HG02759 (cell line): ENCODE measurements around the gene CES2.

Experiments used
- ATAC-seq: cut with Tn5 transposase; IDR thresholded peaks from one replicate; pipeline ENCODE4 v1.9.1; 2021; ENCODE audit warnings: mild to moderate bottlenecking, moderate library complexity; ENCODE audit not compliant: unreplicated experiment

Gene CES2

GRCh38 chr16:66902648-66903543 lies 32.4 kb upstream of the CES2 start:
- ATAC-seq, result no peak

GRCh38 chr16:66903544-66904427 lies 31.5 kb upstream of the CES2 start:
- no peak for ATAC-seq

DNA sequence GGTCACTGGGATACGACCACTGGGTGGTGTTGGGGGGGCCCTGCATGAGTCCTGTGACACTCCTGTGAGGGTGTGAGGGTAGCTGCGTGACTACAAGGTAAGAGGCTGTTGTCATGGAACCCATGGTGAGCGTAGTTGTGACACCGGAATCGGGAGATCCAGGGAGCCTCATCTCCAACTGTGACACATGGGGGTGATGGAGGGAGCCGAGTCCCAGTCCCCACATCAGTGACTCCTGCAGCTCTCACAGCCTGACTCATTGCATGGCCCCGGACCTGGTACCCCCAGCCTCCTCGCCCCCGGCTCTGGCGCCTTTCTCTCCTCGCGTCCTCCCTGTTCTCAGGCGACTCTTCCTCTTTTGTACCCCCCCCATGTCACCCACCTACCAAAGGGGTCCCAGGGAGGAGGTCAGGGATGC lies 30.9 kb upstream of the CES2 start:
- no peak for ATAC-seq

GRCh38 chr16:66904846-66905632 lies 30.3 kb upstream of the CES2 start:
- ATAC-seq, result no peak

DNA sequence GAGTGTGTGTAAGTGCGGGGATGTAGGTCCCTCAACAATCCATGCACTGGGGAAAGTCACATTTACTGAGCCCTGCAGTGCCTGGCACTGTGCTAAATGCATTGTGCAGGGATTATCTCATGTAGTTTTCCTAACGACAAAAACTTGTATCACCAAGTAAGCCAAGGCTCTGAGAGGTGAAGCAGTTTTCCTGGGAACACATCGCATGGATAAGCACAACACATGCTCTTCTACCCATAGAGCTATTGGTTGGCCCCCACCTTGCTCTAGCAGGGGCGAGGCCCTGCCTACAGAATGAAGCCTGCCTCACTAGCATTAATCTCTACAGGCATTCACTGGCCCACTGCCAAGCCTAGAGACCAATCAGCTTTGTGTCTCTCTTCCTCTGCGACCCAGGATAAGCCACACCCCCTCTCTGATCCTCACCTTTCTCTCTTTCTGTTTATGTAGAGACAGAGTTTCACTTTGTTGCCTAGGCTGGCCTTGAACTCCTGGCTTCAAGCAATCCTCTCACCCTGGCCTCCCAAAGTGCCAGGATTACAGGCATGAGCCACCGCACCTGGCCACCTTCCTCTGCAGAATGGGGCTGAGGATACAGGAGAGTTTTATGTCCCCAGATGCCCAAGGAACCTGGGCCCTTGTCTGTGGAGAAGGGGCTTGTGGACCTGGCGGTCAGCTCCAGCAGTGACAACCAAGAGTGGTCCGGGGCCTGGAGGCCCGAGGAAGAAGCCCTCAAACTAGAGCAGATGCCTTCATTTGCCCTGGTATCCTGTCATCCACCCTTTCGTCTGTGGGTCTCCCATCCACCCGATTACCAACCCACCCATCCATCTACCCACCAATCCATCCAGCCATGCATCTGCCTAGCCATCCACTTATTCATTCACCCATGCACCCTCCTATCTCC lies 29.4 kb upstream of the CES2 start:
- ATAC-seq, result no peak

- ATAC-seq, result no peak
These were observed 28.1 kb upstream of the CES2 start for GRCh38 chr16:66906916-66907836.

DNA sequence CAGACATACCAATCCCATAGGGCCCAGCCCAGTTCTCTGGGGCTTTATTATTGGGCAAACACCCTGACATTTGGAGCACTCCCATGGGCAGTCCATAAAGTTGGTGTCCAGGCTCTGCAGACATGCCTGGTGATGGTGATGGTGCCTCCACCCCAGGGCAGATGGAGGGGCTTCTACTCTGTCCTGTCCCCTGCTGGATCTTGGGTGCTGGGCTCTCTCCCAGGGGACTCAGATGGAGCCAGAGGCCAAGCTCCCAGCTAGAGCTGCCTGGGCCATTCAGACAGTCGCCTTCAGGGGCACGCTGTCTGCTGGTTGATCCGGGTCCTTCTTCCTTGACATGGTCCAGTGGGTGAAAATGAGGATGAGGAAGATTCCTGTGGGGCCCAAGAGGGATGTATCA lies 27.2 kb upstream of the CES2 start:
- no peak for ATAC-seq

DNA sequence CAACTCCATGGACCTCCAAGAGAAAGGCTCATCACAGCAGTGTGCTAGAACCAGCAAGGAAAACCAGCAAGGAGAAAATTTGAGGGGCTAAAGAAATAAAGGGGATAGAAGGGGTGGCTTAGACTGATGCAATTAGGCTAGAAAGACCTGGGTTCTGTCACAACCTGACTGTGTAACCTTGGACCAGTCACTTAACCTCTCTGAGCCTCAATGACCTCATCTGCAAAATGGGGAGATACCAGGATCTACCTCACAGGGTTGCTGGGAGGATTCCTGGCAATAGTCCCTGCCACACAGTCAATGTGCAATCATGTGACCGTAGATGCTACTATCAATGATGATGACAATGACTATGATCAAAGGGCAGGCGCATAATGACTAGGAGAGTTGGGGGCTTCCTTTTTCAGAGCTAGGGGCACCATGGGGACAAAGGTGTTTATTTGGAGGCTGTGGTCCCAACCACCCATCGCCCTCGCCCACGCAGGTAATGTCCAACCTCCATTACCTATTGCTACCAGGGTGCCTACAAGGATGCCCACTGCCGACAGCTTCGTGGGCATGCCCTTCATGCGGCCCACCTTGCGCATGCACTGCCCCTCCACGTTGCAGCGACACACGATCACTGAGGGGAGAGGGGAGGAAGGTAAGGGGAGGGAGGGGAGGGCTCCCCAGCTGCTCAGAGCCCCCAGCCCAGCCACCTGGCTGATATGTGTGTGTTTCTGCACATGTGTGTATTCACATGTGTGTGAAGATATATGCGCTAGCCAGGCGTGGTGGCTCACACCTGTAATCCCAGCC lies 26.4 kb upstream of the CES2 start:
- ATAC-seq, result no peak

DNA sequence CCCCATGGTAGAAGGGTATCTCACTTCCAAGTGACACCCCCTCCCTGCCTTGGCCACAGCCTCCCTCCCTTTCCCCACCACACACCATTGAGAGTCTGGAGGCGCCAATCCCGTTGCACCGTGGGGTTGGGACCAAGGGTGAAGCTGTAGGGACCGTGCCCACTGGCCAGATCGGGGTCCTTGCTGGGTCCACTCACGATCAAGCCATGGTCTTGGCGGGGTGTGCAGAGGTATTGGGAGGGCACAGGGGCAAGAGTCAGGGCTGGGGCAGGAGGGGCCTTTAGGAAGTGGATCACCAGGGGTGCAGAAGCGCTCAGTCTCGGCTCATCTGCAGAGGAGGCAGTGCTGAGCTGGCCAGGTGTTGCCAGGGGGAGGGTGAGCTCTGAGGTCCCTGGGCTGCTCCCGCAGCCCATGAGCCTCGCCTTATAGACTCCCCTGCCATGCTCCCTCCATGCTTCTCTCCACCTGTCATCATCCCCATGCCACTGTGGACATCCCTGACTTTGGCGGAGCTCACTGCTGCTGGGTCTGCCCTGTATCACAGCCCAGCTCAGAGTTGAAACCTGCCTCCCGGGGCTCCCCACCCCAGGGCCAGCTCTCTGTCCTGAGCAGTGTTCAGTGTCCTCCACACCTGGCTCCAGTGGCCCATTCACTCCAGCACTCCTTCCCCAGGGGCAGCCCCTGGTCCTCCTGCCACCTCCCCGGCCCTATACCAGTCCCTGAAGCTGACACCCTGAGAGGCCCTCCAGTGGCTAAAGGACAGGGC lies 25.0 kb upstream of the CES2 start:
- no peak for ATAC-seq

DNA sequence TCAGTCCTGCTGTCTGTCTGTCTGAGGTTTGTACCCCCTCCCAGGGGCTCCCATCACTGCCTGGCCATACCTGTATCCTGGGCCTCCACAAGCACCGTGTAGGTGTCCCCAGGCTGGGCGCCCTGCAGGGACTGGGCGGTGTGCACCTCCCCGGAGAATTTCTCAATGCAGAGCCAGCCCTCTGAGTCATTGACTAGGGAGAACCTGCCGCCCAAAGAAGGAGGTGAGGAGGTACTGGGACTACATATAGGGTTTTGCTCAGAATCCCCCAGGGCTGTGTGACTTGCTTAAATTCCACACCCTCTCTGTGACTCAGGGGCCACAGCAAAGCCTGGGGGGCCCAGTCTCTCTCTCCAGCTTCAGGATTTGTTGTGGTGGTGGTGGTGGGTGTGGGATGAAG lies 24.2 kb upstream of the CES2 start:
- ATAC-seq, result no peak

DNA sequence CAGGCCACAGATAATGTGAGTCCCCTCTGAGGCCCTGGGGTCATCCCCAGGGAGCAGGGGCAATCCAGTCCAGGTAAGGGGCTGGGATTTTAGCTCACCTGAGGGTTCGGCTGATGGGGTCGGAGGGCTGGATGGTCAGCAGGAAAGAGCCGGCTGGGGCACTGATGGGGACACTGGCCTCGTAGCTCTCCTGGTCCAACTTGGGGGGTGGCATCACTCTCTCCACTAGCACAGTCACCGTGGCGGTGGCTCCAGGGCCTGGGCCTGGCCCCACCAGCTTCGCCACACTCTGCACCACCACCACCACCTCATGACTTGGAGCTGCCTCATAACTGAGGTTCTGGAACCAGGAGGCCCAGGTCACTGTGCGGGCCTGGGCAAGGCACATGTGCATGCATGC lies 23.5 kb upstream of the CES2 start:
- no peak for ATAC-seq

DNA sequence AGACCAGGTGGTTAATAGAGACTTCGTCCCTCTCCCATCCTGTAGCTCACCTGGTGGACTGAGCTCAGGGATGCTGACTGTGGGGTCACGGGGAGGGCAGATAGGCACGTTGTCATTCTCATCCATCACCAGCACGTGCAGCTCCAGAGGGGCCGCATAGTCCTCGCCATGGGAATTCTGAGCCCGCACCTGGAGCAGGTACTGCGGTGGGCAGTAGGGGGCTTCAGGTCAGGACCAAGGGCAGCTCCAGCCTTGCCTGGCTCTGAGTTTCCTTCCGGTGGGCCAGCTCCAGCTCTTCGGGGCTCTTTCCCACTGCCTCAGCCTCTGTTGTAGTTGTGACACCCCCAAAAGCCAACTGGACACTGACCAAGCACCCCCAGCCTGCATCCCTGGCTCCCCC lies 22.2 kb upstream of the CES2 start:
- ATAC-seq, result no peak

DNA sequence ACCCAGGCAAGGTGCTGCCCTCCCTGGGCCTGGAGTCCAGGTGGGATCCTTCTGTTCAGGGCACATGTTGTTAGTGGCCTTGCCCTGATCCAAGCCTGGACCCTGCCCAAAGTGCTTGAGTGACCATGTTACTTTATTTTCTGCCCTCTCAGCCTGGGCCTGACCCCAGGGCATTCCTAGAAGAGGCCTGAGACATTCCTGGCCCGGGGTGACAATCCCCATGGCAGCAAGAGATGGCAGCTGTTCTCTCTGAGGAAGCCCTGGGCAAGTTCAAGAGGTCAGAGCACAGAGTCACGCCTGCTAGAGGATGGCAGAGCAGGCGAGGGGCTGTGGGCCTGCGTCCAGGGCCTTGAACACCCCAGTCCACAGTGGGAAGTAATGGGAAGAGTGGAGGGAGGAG lies 21.6 kb upstream of the CES2 start:
- ATAC-seq, result no peak

DNA sequence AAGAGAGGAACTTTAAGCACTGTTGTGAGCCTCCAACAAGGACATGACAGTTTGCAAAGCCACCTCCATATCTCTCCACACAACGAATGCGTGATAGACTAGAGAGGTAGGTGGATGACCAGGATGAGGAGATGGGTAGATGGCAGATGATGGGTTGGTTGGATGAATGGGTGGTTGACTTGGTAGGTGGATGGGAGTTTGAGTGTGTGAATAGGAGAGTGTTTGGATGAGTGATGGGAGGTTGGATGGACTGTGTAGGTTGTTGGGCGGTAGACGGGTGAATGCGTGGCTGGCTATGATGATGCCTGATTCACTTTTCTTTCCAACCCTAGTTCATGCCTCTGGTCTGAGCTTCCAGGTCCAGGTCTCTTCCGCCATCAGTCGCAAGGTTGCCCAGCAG lies 20.8 kb upstream of the CES2 start:
- ATAC-seq, result no peak

DNA sequence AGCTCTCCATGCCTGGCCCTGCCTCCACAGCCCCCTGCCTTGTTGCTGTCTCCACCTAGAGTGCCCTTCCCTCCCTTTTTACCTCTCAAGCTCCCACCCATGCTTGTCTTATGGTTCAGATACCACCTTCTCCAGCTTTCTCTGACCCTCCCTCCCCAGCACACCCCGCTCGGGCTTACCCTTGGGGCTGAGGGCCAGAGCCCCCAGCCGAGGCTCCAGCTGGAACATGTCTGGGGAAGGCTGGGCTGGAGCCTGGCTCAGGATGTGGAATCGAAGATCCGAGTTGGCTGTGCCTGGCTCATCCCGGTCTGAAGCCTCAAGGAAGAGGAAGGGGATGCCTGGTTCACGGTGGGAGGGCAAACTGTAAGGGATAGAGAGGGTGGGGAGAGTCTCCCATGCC lies 20.3 kb upstream of the CES2 start:
- ATAC-seq, result no peak

- ATAC-seq, result no peak
These were observed 18.8 kb upstream of the CES2 start for GRCh38 chr16:66916518-66916917.

DNA sequence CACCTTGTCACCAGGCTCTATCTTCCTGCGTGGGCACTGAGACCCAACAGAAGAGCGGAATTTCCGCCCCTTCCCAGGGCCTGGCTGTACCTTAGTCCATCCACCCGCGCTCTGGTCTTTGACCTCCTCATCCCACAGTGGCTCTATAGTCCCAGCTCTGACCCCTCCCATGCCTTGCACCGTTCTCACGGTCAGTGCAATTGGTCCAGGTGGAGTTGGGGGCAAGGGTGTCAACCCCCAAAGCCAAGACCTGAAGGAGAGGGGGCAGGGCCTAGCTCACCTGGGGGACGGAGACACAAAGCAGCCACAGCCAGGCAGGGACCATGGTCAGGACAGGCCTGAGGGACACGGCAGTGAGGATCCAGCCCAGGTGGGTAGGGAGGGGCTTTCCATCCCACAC lies 17.6 kb upstream of the CES2 start:
- no peak for ATAC-seq

DNA sequence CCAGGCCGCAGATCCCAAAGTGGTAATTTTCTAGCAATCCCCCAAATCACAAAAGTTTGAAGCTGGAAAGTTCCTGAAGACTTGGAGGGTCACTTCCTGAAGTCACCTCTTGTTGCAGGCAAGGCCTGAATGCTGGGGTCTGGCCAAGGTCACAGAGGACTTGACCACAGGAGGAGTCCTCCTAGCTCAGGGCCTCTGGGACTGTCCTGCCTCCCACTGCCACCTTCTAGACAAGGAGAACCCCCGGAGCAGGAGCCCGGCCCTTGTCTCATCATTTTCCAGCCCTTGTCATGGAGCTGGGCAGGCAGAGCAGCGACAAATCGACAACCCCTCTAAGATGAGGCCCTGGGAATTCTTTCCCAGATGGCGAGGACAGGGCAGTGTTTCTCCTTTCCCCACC lies 17.0 kb upstream of the CES2 start:
- no peak for ATAC-seq
